Prostate gland (tissue), 2 donors: ENCODE data around the gene C19orf44.

Experiments used
- CTCF ChIP-seq, 4 experiments: fragments of 200-600 bp in 2 of 4; fragments of 450-650 bp in 2 of 4; sonication (generic) in 2 of 4; IDR thresholded peaks; 1 replicate in 3 of 4; 2 replicates in 1 of 4; pipeline ENCODE4 v1.5.1; 2016 to 2019; ENCODE audit warnings: antibody characterized with exemption in 4 of 4, mild to moderate bottlenecking in 2 of 4, moderate library complexity in 2 of 4
- POLR2A ChIP-seq: fragments of 450-650 bp; IDR thresholded peaks from one replicate; pipeline ENCODE4 v1.6.1; 2016; ENCODE audit warnings: antibody characterized with exemption, mild to moderate bottlenecking

- no peak for TF ChIP-seq CTCF (IDR thresholded peaks at IDR 0.05)
- no peak for TF ChIP-seq POLR2A
Measured at GRCh38 chr19:16496613-16496983, 404 bp downstream of the C19orf44 start.
